Measurements from ENCODE around the gene UGT1A9.

- TF ChIP-seq GATA2 (IDR thresholded peaks at IDR 0.05; ENCODE audit: low read depth, low read length): no peak
- TF ChIP-seq GATA3 (IDR thresholded peaks at IDR 0.05; ENCODE audit: low read depth, low read length): no peak
Observed at GRCh38 chr2:233807215-233807865, 135.6 kb downstream of the UGT1A9 start.

Measured in SH-SY5Y (cell line).